ENCODE results near the gene AKR1C8. TPM values are rescaled to one million over a fixed set of nuclear protein-coding genes. Genes with fewer than 3 reads are reported as not detected.

Gene AKR1C8
- total and polyA plus RNA-seq, 2 donors (not counting 1 experiment from before 2014, with no cell fraction given), result not detected

DNA sequence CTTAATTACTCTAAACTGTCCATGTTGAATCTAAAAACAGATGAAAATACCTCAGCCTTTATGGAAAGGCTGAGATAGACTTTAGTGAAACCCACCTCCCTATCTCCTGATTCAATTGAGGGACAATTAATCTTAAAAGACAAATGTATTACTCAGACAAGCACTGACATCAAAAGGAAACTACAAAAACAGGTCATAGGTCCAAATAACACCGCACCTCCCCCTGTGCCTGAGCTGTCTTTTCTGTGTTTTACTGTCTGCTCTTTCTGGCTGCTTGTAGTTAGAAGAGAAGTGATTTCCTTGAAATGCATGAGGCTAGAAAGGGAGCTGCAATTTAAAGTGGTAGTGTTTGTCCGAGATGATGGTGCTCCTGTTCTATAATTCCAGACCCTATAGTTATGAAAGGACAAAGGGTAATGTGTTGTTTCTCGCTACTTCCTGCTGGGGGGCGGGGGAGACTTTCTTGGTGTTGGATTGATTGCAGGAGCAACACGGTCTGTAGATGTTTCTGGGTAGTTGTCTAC, 16.0 kb downstream of the AKR1C8 start:
- ATAC-seq (ENCODE audit: low read depth), result no peak
- H3K9me3 ChIP-seq (ENCODE audit: control extremely low read depth in 1 of 3, control insufficient read depth in 2 of 3, insufficient read depth in 1 of 3, low read length in 2 of 3), result peaks cover 4 to 12% (median 6%) of the 10 kb centered on the region in 3 donors
- H3K79me2 ChIP-seq (ENCODE audit: control insufficient read depth, insufficient read depth, low read length), result no peaks in the 10 kb centered on the region
- no peaks in the 10 kb centered on the region for H3K36me3 ChIP-seq (replicated peaks in 1 of 2; ENCODE audit: control extremely low read depth in 1 of 2, control insufficient read depth in 1 of 2, extremely low read depth in 1 of 2, insufficient read depth in 2 of 2, low read length in 1 of 2)
- H2AFZ ChIP-seq (ENCODE audit: insufficient read depth, low read depth, low read length, poor library complexity, severe bottlenecking), result no peak overlapping the region
- TF ChIP-seq, protein P1, sequence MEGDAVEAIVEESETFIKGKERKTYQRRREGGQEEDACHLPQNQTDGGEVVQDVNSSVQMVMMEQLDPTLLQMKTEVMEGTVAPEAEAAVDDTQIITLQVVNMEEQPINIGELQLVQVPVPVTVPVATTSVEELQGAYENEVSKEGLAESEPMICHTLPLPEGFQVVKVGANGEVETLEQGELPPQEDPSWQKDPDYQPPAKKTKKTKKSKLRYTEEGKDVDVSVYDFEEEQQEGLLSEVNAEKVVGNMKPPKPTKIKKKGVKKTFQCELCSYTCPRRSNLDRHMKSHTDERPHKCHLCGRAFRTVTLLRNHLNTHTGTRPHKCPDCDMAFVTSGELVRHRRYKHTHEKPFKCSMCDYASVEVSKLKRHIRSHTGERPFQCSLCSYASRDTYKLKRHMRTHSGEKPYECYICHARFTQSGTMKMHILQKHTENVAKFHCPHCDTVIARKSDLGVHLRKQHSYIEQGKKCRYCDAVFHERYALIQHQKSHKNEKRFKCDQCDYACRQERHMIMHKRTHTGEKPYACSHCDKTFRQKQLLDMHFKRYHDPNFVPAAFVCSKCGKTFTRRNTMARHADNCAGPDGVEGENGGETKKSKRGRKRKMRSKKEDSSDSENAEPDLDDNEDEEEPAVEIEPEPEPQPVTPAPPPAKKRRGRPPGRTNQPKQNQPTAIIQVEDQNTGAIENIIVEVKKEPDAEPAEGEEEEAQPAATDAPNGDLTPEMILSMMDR (IDR thresholded peaks at IDR 0.05), result no peak
- no peak for TF ChIP-seq EZH2 (IDR thresholded peaks at IDR 0.05; ENCODE audit: borderline replicate concordance, insufficient read depth, low read depth, low read length, poor library complexity, severe bottlenecking)
- CTCF ChIA-PET, result no interaction called here
- intact Hi-C loops (cut with micrococcal nuclease), result no loop called here
- 75% methylated on average over 4 of the region's 5 CpGs for WGBS (ENCODE audit: insufficient coverage)
- no peaks in the 10 kb centered on the region for H3K4me1 ChIP-seq (ENCODE audit: control insufficient read depth in 2 of 2, insufficient read depth in 2 of 2, low read length in 2 of 2)
- H3K27me3 ChIP-seq (replicated peaks in 1 of 4; ENCODE audit: control extremely low read depth in 1 of 4, control insufficient read depth in 3 of 4, insufficient read depth in 4 of 4, low read length in 3 of 4), result no peaks in the 10 kb centered on the region
- H3K27ac ChIP-seq (ENCODE audit: low read length in 2 of 2), result no peak overlapping the region
- Mint-ChIP-seq H3K4me3 (no peak overlapping the region), H3K4me1 (no peaks in the 10 kb centered on the region), H3K9me3 (ENCODE audit: insufficient read depth) (peaks cover 4% of the 10 kb centered on the region), H3K27ac (no peak overlapping the region), H3K27me3 (no peaks in the 10 kb centered on the region)
- no peak overlapping the region for H3K9ac ChIP-seq (ENCODE audit: low read length)
- no peak overlapping the region for H3K4me2 ChIP-seq (replicated peaks; ENCODE audit: low read depth, low read length, poor library complexity, severe bottlenecking)
- POLR2A ChIA-PET, result no interaction called here
- no peaks in the 10 kb centered on the region for H4K20me1 ChIP-seq (ENCODE audit: control insufficient read depth, insufficient read depth, low read length, poor library complexity, severe bottlenecking)
- DNase-seq, result no peak
- no peak overlapping the region for H3K4me3 ChIP-seq (ENCODE audit: control extremely low read depth in 1 of 5, extremely low read depth in 1 of 5, insufficient read depth in 1 of 5, low read depth in 2 of 5, low read length in 4 of 5)

DNA sequence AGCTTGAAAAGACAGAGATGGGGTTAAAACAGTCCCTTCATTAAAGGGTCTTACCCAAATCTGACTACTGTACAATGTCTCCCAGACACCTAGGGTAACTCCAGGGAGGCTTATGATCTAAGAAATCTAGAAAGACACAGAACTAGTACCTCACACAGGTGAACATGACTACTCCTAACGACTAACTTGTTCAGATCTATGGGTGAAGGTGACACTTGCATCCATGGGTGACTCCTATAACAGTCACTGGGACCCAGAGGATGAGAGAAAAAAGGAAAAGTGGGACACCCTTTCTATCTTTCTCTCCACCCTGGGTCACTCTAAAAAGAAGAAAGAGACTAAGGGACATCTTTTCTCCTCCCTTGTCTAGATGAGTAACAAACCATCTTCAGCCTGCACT, 19.2 kb downstream of the AKR1C8 start:
- Histone ChIP-seq H3K36me3 (replicated peaks in 1 of 2; ENCODE audit: control extremely low read depth in 1 of 2, control insufficient read depth in 1 of 2, extremely low read depth in 1 of 2, insufficient read depth in 2 of 2, low read length in 1 of 2) (no peaks in the 10 kb centered on the region), H3K4me1 (ENCODE audit: control insufficient read depth in 2 of 2, insufficient read depth in 2 of 2, low read length in 2 of 2) (no peaks in the 10 kb centered on the region), H3K4me3 (ENCODE audit: control extremely low read depth in 1 of 5, extremely low read depth in 1 of 5, insufficient read depth in 1 of 5, low read depth in 2 of 5, low read length in 4 of 5) (no peak overlapping the region), H4K20me1 (ENCODE audit: control insufficient read depth, insufficient read depth, low read length, poor library complexity, severe bottlenecking) (no peaks in the 10 kb centered on the region), H3K79me2 (ENCODE audit: control insufficient read depth, insufficient read depth, low read length) (no peaks in the 10 kb centered on the region), H3K27me3 (replicated peaks in 1 of 4; ENCODE audit: control extremely low read depth in 1 of 4, control insufficient read depth in 3 of 4, insufficient read depth in 4 of 4, low read length in 3 of 4) (no peaks in the 10 kb centered on the region), H3K9me3 (ENCODE audit: control extremely low read depth in 1 of 3, control insufficient read depth in 2 of 3, insufficient read depth in 1 of 3, low read length in 2 of 3) (peaks cover 7 to 16% (median 8%) of the 10 kb centered on the region in 3 donors), H3K27ac (ENCODE audit: low read length in 2 of 2) (no peak overlapping the region), H3K9ac (ENCODE audit: low read length) (no peak overlapping the region), H3K4me2 (replicated peaks; ENCODE audit: low read depth, low read length, poor library complexity, severe bottlenecking) (no peak overlapping the region), H2AFZ (ENCODE audit: insufficient read depth, low read depth, low read length, poor library complexity, severe bottlenecking) (no peak overlapping the region)
- no peaks in the 10 kb centered on the region for H3K27me3 Mint-ChIP-seq
- no peak for TF ChIP-seq EZH2 (IDR thresholded peaks at IDR 0.05; ENCODE audit: borderline replicate concordance, insufficient read depth, low read depth, low read length, poor library complexity, severe bottlenecking)
- TF ChIP-seq, protein P1 (IDR thresholded peaks at IDR 0.05), result no peak
- ChIA-PET POLR2A (no interaction called here), CTCF (no interaction called here)
- WGBS (ENCODE audit: insufficient coverage), result no CpG with 5 or more reads among the region's 1 CpG
- no peak overlapping the region for H3K27ac Mint-ChIP-seq
- ATAC-seq (ENCODE audit: low read depth), result no peak
- intact Hi-C loops (cut with micrococcal nuclease), result no loop called here
- no peaks in the 10 kb centered on the region for H3K4me1 Mint-ChIP-seq
- DNase-seq, result no peak
- H3K9me3 Mint-ChIP-seq (ENCODE audit: insufficient read depth), result peaks cover 9% of the 10 kb centered on the region
- H3K4me3 Mint-ChIP-seq, result no peak overlapping the region

Measured in B cell (primary cell).